HCT116 (cell line): ENCODE measurements around the gene DYNC2I2. TPM values are rescaled to one million over a fixed set of nuclear protein-coding genes. Genes with fewer than 3 reads are reported as not detected.
A peak's percentile ranks its signal among the peaks of the same experiment; 100 is the strongest.
"Not testable (repeated sequence)": the region's sequence is repeated elsewhere in the genome, so short reads cannot be mapped to it uniquely, and the experiment has no call there.

Experiments
- ATAC-seq: fragments of 200-7000 bp; cut with Tn5 transposase; 2 replicates; pipeline ENCODE4 v1.9.1; 2020; ENCODE audit warnings: mild to moderate bottlenecking, moderate library complexity
- BruUV-seq: library from RNA; stranded (reverse); fragments of 400-500 nt; replicated peaks from 2 replicates; lab custom pipeline; 2021; lab: Mats Ljungman, UMichigan
- CTCF ChIA-PET: fragments of 300-600 bp; sonication (Branson Sonifier 250); formaldehyde crosslinking; loops from one replicate; lab custom pipeline; 2021; ENCODE audit warnings: antibody characterized with exemption; lab: Charles Lee
- POLR2A ChIA-PET: fragments of 300-600, 350-600 bp; sonication (Branson Sonifier 250); formaldehyde crosslinking; loops from one replicate; lab custom pipeline; 2021; ENCODE audit warnings: antibody characterized with exemption; lab: Charles Lee
- RAD21 ChIA-PET, 2 experiments: fragments of 300-600 bp; sonication (Branson Sonifier 250); formaldehyde crosslinking; loops; one replicate each; lab custom pipeline; 2023; ENCODE audit warnings: low total read pairs in 2 of 2; ENCODE audit not compliant: uncharacterized antibody in 2 of 2, unreplicated experiment in 2 of 2, low non-redundant PET in 1 of 2; lab: Charles Lee
- DNase-seq: peaks from one replicate; pipeline ENCODE4 v3.0.0-alpha.2; 2010; ENCODE audit warnings: low read depth, low spot score
- H2AFZ ChIP-seq: fragments of 200-600 bp; shearing (Covaris generic), sonication (generic); 2 replicates; pipeline ENCODE4 v1.6.1; 2017; ENCODE audit warnings: low read depth, mixed run types, mixed read lengths, antibody characterized with exemption, low read length; ENCODE audit not compliant: poor library complexity, severe bottlenecking
- H3K27ac ChIP-seq: 2 replicates; pipeline ENCODE4 v1.5.1; 2012; ENCODE audit warnings: low read depth, low read length
- H3K27me3 ChIP-seq: fragments of 200-600 bp; sonication (generic); 2 replicates; pipeline ENCODE4 v1.6.1; 2016; ENCODE audit warnings: mixed run types, low read length, mixed read lengths; ENCODE audit not compliant: insufficient read depth
- H3K36me3 ChIP-seq, 2 experiments: fragments of 200-500 bp in 1 of 2; fragments of 200-600 bp in 1 of 2; sonication (Bioruptor generic) in 1 of 2; sonication (generic) in 1 of 2; 2 replicates each; pipeline versions ENCODE4 v1.5.1 to v1.6.1; 2014 to 2016; ENCODE audit warnings: low read length in 2 of 2, inconsistent platforms in 1 of 2, mixed read lengths in 1 of 2, mixed run types in 1 of 2; ENCODE audit not compliant: insufficient read depth in 2 of 2, control insufficient read depth in 1 of 2
- H3K4me1 ChIP-seq, 2 experiments: fragments of 200-600 bp in 1 of 2; sonication (generic) in 1 of 2; 2 replicates each; pipeline versions ENCODE4 v1.5.1 to v1.6.1; 2012 to 2017; ENCODE audit warnings: low read length in 2 of 2, inconsistent platforms in 1 of 2, mild to moderate bottlenecking in 1 of 2, mixed read lengths in 1 of 2, mixed run types in 1 of 2, moderate library complexity in 1 of 2; ENCODE audit not compliant: insufficient read depth in 2 of 2, control insufficient read depth in 1 of 2
- H3K4me2 ChIP-seq: fragments of 200-600 bp; sonication (generic); 2 replicates; pipeline ENCODE4 v1.6.1; 2017; ENCODE audit warnings: mixed run types, low read length, mixed read lengths
- H3K4me3 ChIP-seq, 2 experiments: fragments of 200-600 bp in 1 of 2; sonication (generic) in 1 of 2; replicated peaks in 1 of 2; 2 replicates each; pipeline ENCODE4 v1.5.1; 2011 to 2016; ENCODE audit warnings: low read length in 2 of 2, control low read depth in 1 of 2, low read depth in 1 of 2, mild to moderate bottlenecking in 1 of 2, mixed read lengths in 1 of 2, mixed run types in 1 of 2
- H3K79me2 ChIP-seq: fragments of 200-600 bp; sonication (generic); 2 replicates; pipeline ENCODE4 v1.6.1; 2017; ENCODE audit warnings: mild to moderate bottlenecking, mixed run types, low read length, moderate library complexity, mixed read lengths; ENCODE audit not compliant: insufficient read depth
- H3K9ac ChIP-seq: fragments of 200-600 bp; sonication (generic); 2 replicates; pipeline ENCODE4 v1.6.1; 2016; ENCODE audit warnings: low read length, mixed read lengths
- H3K9me2 ChIP-seq: fragments of 200-600 bp; sonication (generic), shearing (Covaris generic); 2 replicates; pipeline ENCODE4 v1.6.1; 2017; ENCODE audit warnings: mixed run types, mild to moderate bottlenecking, moderate library complexity; ENCODE audit not compliant: insufficient read depth
- H3K9me3 ChIP-seq, 2 experiments: fragments of 200-500 bp in 1 of 2; fragments of 200-600 bp in 1 of 2; sonication (Bioruptor generic) in 1 of 2; sonication (generic) in 1 of 2; 2 replicates each; pipeline ENCODE4 v1.6.1; 2014 to 2017; ENCODE audit warnings: low read length in 2 of 2, mixed read lengths in 2 of 2, inconsistent platforms in 1 of 2, low read depth in 1 of 2, mild to moderate bottlenecking in 1 of 2, mixed run types in 1 of 2, moderate library complexity in 1 of 2; ENCODE audit not compliant: control insufficient read depth in 1 of 2, insufficient read depth in 1 of 2
- H4K20me1 ChIP-seq: fragments of 200-600 bp; sonication (generic), shearing (Covaris generic); 2 replicates; pipeline ENCODE4 v1.6.1; 2017; ENCODE audit warnings: mixed run types, mild to moderate bottlenecking, moderate library complexity; ENCODE audit not compliant: insufficient read depth
- CBX3 ChIP-seq: IDR thresholded peaks from 2 replicates; pipeline ENCODE4 v1.6.1; 2012; ENCODE audit warnings: low read depth
- CEBPB ChIP-seq: IDR thresholded peaks from 2 replicates; pipeline ENCODE4 v1.6.1; 2012; ENCODE audit warnings: low read depth
- EGR1 ChIP-seq: IDR thresholded peaks from 2 replicates; pipeline ENCODE4 v1.6.1; 2012; ENCODE audit warnings: low read depth
- EZH2 ChIP-seq: fragments of 200-600 bp; sonication (generic); IDR thresholded peaks from 2 replicates; pipeline ENCODE4 v1.6.1; 2017; ENCODE audit warnings: antibody characterized with exemption, mixed run types
- FOSL1 ChIP-seq: IDR thresholded peaks from 2 replicates; pipeline ENCODE4 v1.6.1; 2012; ENCODE audit warnings: low read depth
- JUND ChIP-seq: IDR thresholded peaks from 2 replicates; pipeline ENCODE4 v1.6.1; 2012
- POLR2A ChIP-seq: IDR thresholded peaks from 2 replicates; pipeline ENCODE4 v1.7.0; 2011; ENCODE audit warnings: borderline replicate concordance; ENCODE audit not compliant: insufficient read depth, insufficient read length; ENCODE audit errors: extremely low read depth
- POLR2AphosphoS5 ChIP-seq: IDR thresholded peaks from 2 replicates; pipeline ENCODE4 v1.6.1; 2011; ENCODE audit warnings: mild to moderate bottlenecking, low read depth, low read length, moderate library complexity
- RAD21 ChIP-seq: IDR thresholded peaks from 2 replicates; pipeline ENCODE4 v1.6.1; 2012; ENCODE audit warnings: low read depth, mild to moderate bottlenecking
- REST ChIP-seq: IDR thresholded peaks from 2 replicates; pipeline ENCODE4 v1.6.1; 2012; ENCODE audit warnings: low read depth
- SP1 ChIP-seq: IDR thresholded peaks from 2 replicates; pipeline ENCODE4 v1.6.1; 2012; ENCODE audit warnings: low read depth
- SRF ChIP-seq: IDR thresholded peaks from 2 replicates; pipeline ENCODE4 v1.6.1; 2012; ENCODE audit warnings: low read depth
- ZBTB33 ChIP-seq: IDR thresholded peaks from 2 replicates; pipeline ENCODE4 v1.6.1; 2011; ENCODE audit warnings: mild to moderate bottlenecking, low read length, moderate library complexity; ENCODE audit not compliant: insufficient replicate concordance; ENCODE audit errors: extremely low read depth
- ZFX ChIP-seq: fragments of 450-650 bp; IDR thresholded peaks from 2 replicates; pipeline ENCODE4 v1.6.1; 2017
- ZNF274 ChIP-seq: fragments of 200-500 bp; sonication (Bioruptor generic); IDR thresholded peaks from 2 replicates; pipeline ENCODE4 v1.6.1; 2014; ENCODE audit warnings: mild to moderate bottlenecking, low read depth, low read length, inconsistent platforms
- intact Hi-C: fragments of 100-400 bp; cut with micrococcal nuclease; formaldehyde crosslinking; loops from 2 replicates; pipeline ENCODE4 v1.10.0; 2022
- total RNA-seq: library from RNA; stranded (reverse); gene quantifications from one replicate; pipeline ENCODE4 v1.2.1, GENCODE V29; 2021; ENCODE audit not compliant: unreplicated experiment

The DYNC2I2 gene
- total RNA-seq, 1 experiment from 2014 or later, result 155 TPM

GRCh38 chr9:128666481-128666941 is 9.9 kb upstream of the DYNC2I2 start:
- Histone ChIP-seq H3K9ac (peak overlapping the region; percentile 27; the same call in 1 of the 2 replicates), H3K4me1 (peaks cover 26 to 31% of the 10 kb centered on the region in 2 experiments), H3K4me2 (peak overlapping the region; percentile 67), H3K27ac (peak overlapping the region; percentile 44), H3K4me3 (peak overlapping the region in 1 of 2 experiments; percentile 14; a peak in 1 of 4 replicates)
- POLR2A ChIA-PET, result interaction anchor here (0.7 to 1.7 kb wide), 4 partner anchors 10 to 457 kb away, joined by 3 to 8 read pairs (median 3); partner anchors contain the start of gene DYNC2I2
- BruUV-seq, H3K27me3 ChIP-seq, RAD21 ChIA-PET, H4K20me1 ChIP-seq, CTCF ChIA-PET, H2AFZ ChIP-seq, H3K79me2 ChIP-seq, intact Hi-C loops, H3K36me3 ChIP-seq, H3K9me3 ChIP-seq, H3K9me2 ChIP-seq: not testable (repeated sequence)
- peak; percentile 73 for TF ChIP-seq FOSL1
- peak; percentile 74 for TF ChIP-seq JUND
- peak; percentile 86; the same call in 1 of the 2 replicates for TF ChIP-seq CBX3
- 0 out of 2 replicates have a peak, but pooled peaks have one; percentile 17 for TF ChIP-seq EGR1
- peak; percentile 66 for TF ChIP-seq CEBPB
- TF ChIP-seq SP1, result peak; percentile 50; the same call in 1 of the 2 replicates
- TF ChIP-seq POLR2AphosphoS5, result 0 out of 2 replicates have a peak, but pooled peaks have one; percentile 18
- peak; percentile 65 for DNase-seq
- peak; percentile 65 for ATAC-seq

- no peak for DNase-seq
- H3K9ac ChIP-seq, result no peak overlapping the region
- H3K4me2 ChIP-seq, result no peak overlapping the region
- peaks cover 30% of the 10 kb centered on the region for H3K79me2 ChIP-seq
- intact Hi-C loops, result no loop called here
- H3K9me3 ChIP-seq, result no peaks in the 10 kb centered on the region
- no peaks in the 10 kb centered on the region for H3K27me3 ChIP-seq
- H3K9me2 ChIP-seq, result no peaks in the 10 kb centered on the region
- peak overlapping the region; percentile 90; the same call in 1 of the 2 replicates for H3K27ac ChIP-seq
- RAD21 ChIA-PET, result no interaction called here
- BruUV-seq, result no TSS peak
- ATAC-seq, result no peak
- no peaks in the 10 kb centered on the region for H4K20me1 ChIP-seq
- POLR2A ChIA-PET, result interaction anchor here (0.8 to 0.9 kb wide), 2 partner anchors 26 to 50 kb away, joined by 3 read pairs; no protein-coding TSS in a partner anchor
- CTCF ChIA-PET, result interaction anchor here (1.1 kb wide), 1 partner anchor 22 kb away, joined by 3 read pairs; no protein-coding TSS in a partner anchor
- no peak overlapping the region for H3K4me3 ChIP-seq
- no peaks in the 10 kb centered on the region; a peak in 1 of 4 replicates for H3K36me3 ChIP-seq
- H3K4me1 ChIP-seq, result peaks cover 6 to 32% of the 10 kb centered on the region in 2 experiments
- H2AFZ ChIP-seq, result no peak overlapping the region
- no peak for TF ChIP-seq FOSL1
- no peak for TF ChIP-seq ZFX
- TF ChIP-seq RAD21, result no peak
- TF ChIP-seq ZBTB33, result no peak
- no peak for TF ChIP-seq EGR1
- no peak for TF ChIP-seq REST
- no peak for TF ChIP-seq POLR2A
- TF ChIP-seq JUND, result no peak
- TF ChIP-seq CEBPB, result no peak
- TF ChIP-seq SRF, result no peak
- TF ChIP-seq POLR2AphosphoS5, result no peak
- TF ChIP-seq EZH2, result no peak
- TF ChIP-seq ZNF274, result no peak
Observed at GRCh38 chr9:128657796-128658195, 1.1 kb upstream of the DYNC2I2 start.
